ENCODE results near the gene GIMAP6.
"Not testable (repeated sequence)": the region's sequence is repeated elsewhere in the genome, so short reads cannot be mapped to it uniquely, and the experiment has no call there.

Gene GIMAP6

GRCh38 chr7:150631866-150632864, at the start of gene GIMAP6:
TSS of gene GIMAP6 (minus strand) at chr7:150632385. CDS start at chr7:150630142, 2,243 bp downstream.
- DNase-seq, result peak; percentile 56

GRCh38 chr7:150680364-150680763, 48.2 kb upstream of the GIMAP6 start:
- not testable (repeated sequence) for DNase-seq

GRCh38 chr7:150678601-150679000, 46.4 kb upstream of the GIMAP6 start:
- not testable (repeated sequence) for DNase-seq

GRCh38 chr7:150676854-150677253, 44.7 kb upstream of the GIMAP6 start:
- not testable (repeated sequence) for DNase-seq

- DNase-seq, result peak; percentile 74
Observed at GRCh38 chr7:150676276-150676675, 44.1 kb upstream of the GIMAP6 start.

- no peak for DNase-seq
Observed at GRCh38 chr7:150675714-150676113, 43.5 kb upstream of the GIMAP6 start.

- DNase-seq, result not testable (repeated sequence)
Observed at GRCh38 chr7:150671798-150672585, 39.8 kb upstream of the GIMAP6 start.

- DNase-seq, result no peak
Observed at GRCh38 chr7:150668977-150669376, 36.8 kb upstream of the GIMAP6 start.

- no peak for DNase-seq
Observed at GRCh38 chr7:150668472-150668911, 36.3 kb upstream of the GIMAP6 start.

GRCh38 chr7:150666412-150666811, 34.2 kb upstream of the GIMAP6 start:
- peak; percentile 47 for DNase-seq

- DNase-seq, result peak; percentile 50
Observed at GRCh38 chr7:150665896-150666295, 33.7 kb upstream of the GIMAP6 start.

- peak; percentile 23 for DNase-seq
Observed at GRCh38 chr7:150665089-150665748, 33.0 kb upstream of the GIMAP6 start.

- no peak for DNase-seq
Observed at GRCh38 chr7:150663802-150664494, 31.8 kb upstream of the GIMAP6 start.

- not testable (repeated sequence) for DNase-seq
Observed at GRCh38 chr7:150662821-150663220, 30.6 kb upstream of the GIMAP6 start.

- DNase-seq, result no peak
Observed at GRCh38 chr7:150660939-150661613, 28.9 kb upstream of the GIMAP6 start.

GRCh38 chr7:150657526-150657925, 25.3 kb upstream of the GIMAP6 start:
- no peak for DNase-seq

GRCh38 chr7:150656047-150656446, 23.9 kb upstream of the GIMAP6 start:
- no peak for DNase-seq

GRCh38 chr7:150654692-150655091, 22.5 kb upstream of the GIMAP6 start:
- no peak for DNase-seq

GRCh38 chr7:150649080-150649385, 16.8 kb upstream of the GIMAP6 start:
- no peak for DNase-seq

GRCh38 chr7:150648353-150649079, 16.3 kb upstream of the GIMAP6 start:
- DNase-seq, result no peak
